Inflammatory macrophage treated with lipopolysaccharide for 1 hour (primary cell): Measurements from ENCODE around the gene STBD1.
A peak's percentile ranks its signal among the peaks of the same experiment; 100 is the strongest.
"Not testable (repeated sequence)": the region's sequence is repeated elsewhere in the genome, so short reads cannot be mapped to it uniquely, and the experiment has no call there.

Experiments
- DNase-seq, 2 donors: peaks; one replicate each; pipeline ENCODE4 v3.0.0-alpha.2; 2020 to 2022

STBD1 gene

GRCh38 chr4:76334885-76335284, 28.4 kb downstream of the STBD1 start:
- no peak for DNase-seq

DNA sequence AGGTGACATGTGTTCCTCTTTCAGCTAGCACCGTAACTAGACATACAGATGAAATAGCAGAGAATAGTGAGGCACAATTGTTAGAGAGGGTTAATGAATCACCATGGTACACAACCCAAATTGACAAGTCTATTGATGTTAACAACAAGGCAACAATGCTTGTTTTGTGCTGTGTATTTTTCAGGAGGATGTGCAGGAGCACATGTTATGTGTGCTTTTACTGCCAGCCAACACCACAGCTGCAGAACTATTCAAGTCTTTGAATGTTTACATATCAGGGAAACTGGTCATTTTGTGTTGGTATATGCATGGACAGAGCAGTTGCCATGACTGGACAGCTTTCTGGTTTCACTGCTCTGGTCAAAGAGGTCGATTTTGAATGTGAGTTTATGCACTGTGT, 32.8 kb downstream of the STBD1 start:
- no peak for DNase-seq

DNA sequence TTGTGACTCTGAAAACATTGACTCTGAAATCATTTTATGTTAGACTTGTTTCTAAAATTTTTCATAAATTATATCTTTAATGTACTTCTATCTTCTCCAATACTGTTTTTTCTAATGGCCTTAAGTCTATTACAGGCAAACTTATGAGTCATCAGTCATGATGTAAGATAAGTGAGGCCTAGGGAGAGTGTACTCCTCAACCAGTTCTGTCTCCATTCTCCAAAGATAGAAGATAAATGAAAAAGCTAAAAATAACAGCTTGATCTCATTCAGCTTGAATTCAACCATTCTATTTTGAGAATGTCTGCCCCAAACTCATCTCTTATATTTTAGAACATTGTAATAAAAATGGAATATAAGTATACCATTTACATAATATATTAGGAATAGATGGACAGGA, 34.5 kb downstream of the STBD1 start:
- DNase-seq: peak; percentile 30 to 45

GRCh38 chr4:76342191-76342590, 35.7 kb downstream of the STBD1 start:
- no peak for DNase-seq

DNA sequence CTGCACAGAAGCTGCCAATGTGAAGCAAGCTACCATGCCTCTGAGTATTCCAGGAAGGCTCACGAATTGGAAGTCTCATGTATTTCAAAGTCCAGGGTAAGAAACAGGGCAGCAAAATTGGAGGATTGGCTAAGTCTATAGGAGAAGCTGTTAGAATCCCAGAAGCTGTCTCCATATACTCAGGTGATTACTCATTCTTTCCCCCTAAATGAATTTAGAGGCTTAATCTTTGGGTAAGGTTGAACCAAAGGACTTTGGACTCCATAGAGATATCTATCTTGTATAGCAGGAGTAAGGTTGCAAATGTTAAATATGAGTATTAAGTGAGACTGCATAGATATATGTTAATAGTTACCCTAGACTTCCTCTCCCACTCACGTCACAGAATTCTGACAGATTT, 36.3 kb downstream of the STBD1 start:
- DNase-seq: no peak

GRCh38 chr4:76354517-76355473, 48.3 kb downstream of the STBD1 start:
- no peak for DNase-seq

DNA sequence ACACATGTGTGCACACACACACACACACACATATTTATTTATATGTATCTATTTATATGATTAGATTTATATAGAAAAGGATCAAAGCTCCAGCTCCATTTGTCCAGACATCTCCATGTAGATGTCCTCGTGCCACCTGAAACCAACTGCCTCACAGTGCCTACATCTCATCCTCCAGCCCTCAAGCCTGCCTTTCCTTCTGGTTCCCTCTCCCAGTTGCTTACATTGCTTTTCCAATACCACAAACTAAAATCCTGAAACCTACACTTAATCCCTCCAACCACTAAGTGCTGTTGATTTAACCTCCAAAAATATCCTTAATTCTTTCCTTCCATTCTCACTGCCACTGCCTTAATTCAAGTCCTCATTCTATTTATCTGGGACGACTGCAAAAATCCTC, 51.4 kb downstream of the STBD1 start:
- DNase-seq: no peak

DNA sequence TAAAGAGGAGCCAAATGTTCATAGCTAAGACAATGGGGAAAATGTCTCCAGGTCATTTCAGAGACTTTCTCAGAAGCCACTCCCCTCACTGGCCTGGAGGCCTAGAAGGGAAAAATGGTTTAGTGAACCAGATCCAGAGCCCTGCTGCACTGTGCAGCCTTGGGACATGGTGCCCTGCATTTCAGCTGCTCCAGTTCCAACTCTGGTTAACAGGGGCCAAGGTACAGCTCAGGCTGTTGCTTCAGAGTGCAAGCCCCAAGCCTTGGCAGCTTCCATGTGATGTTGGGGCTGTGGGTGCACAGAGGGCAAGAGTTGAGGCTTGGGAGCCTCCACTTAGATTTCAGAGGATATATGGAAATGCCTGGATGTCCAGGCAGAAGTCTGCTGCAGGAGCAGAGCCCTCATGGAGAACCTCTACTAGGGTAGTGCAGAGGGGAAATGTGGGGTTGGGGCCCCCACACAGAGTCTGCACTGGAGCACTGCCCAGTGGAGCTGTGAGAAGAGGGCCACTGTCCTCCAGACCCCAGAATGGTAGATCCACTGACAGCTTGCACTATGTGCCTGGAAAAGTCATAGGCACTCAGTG, 53.4 kb downstream of the STBD1 start:
- not testable (repeated sequence) for DNase-seq
